ENCODE measurements around the gene RCOR1.

GRCh38 chr14:102711207-102711606 lies 118.8 kb downstream of the RCOR1 start:
- TF ChIP-seq CTCF (IDR thresholded peaks at IDR 0.05; ENCODE audit: poor library complexity) (no peak), EZH2phosphoT487 (IDR thresholded peaks at IDR 0.05; ENCODE audit: low read depth, severe bottlenecking, unreplicated experiment) (no peak)

Data from hepatocyte (in vitro differentiated cells).